Activated CD8-positive, alpha-beta T cell treated with anti-CD3 and anti-CD28 coated beads for 36 hours (primary cell): ENCODE results near the gene KIAA1755. TPM values are rescaled to one million over a fixed set of nuclear protein-coding genes. Genes with fewer than 3 reads are reported as not detected.

Experiments used
- ATAC-seq: fragments of 200-7000 bp; cut with Tn5 transposase; one replicate; pipeline ENCODE4 v1.10.0; 2021; ENCODE audit warnings: mild to moderate bottlenecking, moderate library complexity
- CTCF ChIA-PET: fragments of 350-600 bp; sonication (Branson Sonifier 250); formaldehyde crosslinking; loops from one replicate; lab custom pipeline; 2021; ENCODE audit warnings: antibody characterized with exemption; lab: Charles Lee
- POLR2A ChIA-PET: fragments of 350-600 bp; sonication (Branson Sonifier 250); formaldehyde crosslinking; loops from one replicate; lab custom pipeline; 2021; ENCODE audit warnings: antibody characterized with exemption; lab: Charles Lee
- DNase-seq: peaks from one replicate; pipeline ENCODE4 v3.0.0-alpha.2; 2020
- H3K27ac Mint-ChIP-seq: one replicate; pipeline ENCODE4 v1.8.0; 2021; ENCODE audit warnings: mild to moderate bottlenecking, mixed read lengths
- H3K27me3 Mint-ChIP-seq: one replicate; pipeline ENCODE4 v1.8.0; 2021; ENCODE audit warnings: mixed read lengths
- H3K36me3 Mint-ChIP-seq: one replicate; pipeline ENCODE4 v1.8.0; 2021; ENCODE audit warnings: low read depth, mixed read lengths
- H3K4me1 Mint-ChIP-seq: one replicate; pipeline ENCODE4 v1.8.0; 2021; ENCODE audit warnings: low read depth, mixed read lengths
- H3K4me3 Mint-ChIP-seq: one replicate; pipeline ENCODE4 v1.8.0; 2021; ENCODE audit warnings: mild to moderate bottlenecking, moderate library complexity, mixed read lengths
- H3K9me3 Mint-ChIP-seq: one replicate; pipeline ENCODE4 v1.8.0; 2021; ENCODE audit warnings: mixed read lengths
- intact Hi-C: fragments of 100-400 bp; cut with micrococcal nuclease; formaldehyde crosslinking; loops from one replicate; pipeline ENCODE4 v1.10.0; 2022
- total RNA-seq, 2 experiments: library from RNA; stranded (reverse); gene quantifications; one replicate each; pipeline ENCODE4 v1.2.3, GENCODE V29; 2021
- TF ChIP-seq, protein P1 (sequence below): fragments of 200-600 bp; IDR thresholded peaks from one replicate; pipeline ENCODE4 v1.8.0; 2022; ENCODE audit warnings: antibody characterized with exemption, mild to moderate bottlenecking

KIAA1755 gene
- total RNA-seq, 2 experiments from 2014 or later: not detected

DNA sequence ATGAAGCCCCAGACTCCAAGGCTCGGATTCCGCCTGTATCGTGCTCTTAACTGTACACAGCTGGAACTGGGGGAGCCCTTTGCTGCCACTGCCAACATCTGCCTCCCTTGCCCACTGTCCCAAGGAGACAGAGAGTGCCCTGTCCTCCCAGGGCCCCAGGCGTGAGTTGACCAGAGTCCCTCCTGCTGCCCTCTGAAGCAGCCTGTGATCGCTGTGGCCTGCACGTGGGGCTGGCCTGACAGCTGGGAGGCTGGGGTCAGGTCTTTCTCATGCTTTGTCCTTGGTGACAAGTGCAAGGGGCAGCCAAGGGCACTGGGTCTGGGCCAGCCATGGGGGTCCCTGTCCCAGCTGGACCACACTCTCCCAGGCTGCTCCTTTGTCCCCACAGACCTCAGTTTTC, 44.3 kb downstream of the KIAA1755 start:
- Mint-ChIP-seq H3K4me3 (no peak overlapping the region), H3K9me3 (no peaks in the 10 kb centered on the region), H3K36me3 (no peaks in the 10 kb centered on the region), H3K4me1 (no peaks in the 10 kb centered on the region), H3K27ac (no peak overlapping the region), H3K27me3 (no peaks in the 10 kb centered on the region)
- TF ChIP-seq, protein P1, sequence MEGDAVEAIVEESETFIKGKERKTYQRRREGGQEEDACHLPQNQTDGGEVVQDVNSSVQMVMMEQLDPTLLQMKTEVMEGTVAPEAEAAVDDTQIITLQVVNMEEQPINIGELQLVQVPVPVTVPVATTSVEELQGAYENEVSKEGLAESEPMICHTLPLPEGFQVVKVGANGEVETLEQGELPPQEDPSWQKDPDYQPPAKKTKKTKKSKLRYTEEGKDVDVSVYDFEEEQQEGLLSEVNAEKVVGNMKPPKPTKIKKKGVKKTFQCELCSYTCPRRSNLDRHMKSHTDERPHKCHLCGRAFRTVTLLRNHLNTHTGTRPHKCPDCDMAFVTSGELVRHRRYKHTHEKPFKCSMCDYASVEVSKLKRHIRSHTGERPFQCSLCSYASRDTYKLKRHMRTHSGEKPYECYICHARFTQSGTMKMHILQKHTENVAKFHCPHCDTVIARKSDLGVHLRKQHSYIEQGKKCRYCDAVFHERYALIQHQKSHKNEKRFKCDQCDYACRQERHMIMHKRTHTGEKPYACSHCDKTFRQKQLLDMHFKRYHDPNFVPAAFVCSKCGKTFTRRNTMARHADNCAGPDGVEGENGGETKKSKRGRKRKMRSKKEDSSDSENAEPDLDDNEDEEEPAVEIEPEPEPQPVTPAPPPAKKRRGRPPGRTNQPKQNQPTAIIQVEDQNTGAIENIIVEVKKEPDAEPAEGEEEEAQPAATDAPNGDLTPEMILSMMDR: no peak
- ChIA-PET CTCF (interaction anchor here (2.4 kb wide), 1 partner anchor 651 kb away, joined by 8 read pairs; no protein-coding TSS in a partner anchor), POLR2A (no interaction called here)
- intact Hi-C loops: no loop called here
- ATAC-seq: no peak
- no peak for DNase-seq

DNA sequence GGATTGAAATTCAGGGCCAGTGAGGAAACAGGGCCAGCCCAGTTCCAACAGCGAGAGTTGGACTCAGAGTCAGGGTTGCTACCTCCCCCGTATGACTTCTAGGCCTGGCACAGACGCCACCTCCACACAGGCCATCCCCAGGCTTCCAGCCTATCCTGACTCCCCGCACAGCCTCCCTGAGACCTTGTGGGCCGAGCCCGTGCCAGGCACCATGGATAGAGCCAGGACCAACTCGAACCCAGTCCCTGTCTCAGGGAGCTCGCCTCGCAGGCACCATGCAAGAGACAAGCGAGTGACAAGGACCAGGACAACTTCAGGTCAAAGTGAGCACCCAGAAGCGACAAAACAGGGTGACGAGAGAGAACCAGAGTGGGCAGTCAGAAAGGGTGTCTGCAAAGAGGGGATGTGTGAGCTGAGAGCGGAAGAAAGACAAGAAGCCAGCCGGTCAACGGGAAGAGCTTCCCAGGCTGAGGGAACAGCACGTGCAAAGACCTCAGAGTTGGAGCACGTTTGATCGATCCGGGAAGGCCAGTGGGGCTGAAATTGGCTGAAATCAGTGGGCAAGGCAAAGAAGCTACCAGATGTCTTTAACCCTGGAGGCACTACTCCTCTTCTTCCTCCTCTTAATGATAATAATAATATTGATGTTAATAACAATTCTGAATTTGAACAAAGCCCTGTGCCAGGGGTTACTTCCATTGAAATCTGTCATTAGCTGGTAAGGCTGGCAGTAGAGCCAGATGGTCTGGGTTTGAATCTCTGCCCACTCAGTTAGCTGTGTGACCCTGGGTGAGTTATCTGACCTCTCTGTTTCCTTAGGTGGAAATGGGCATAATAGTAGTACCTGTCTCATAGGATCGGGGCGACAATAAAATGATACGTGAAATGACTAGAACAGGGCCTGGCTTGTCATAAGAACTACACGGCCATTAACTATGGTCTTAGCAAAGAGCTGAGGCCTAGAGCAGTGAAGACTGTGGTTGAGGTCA, 45.0 kb downstream of the KIAA1755 start:
- no peaks in the 10 kb centered on the region for H3K9me3 Mint-ChIP-seq

GRCh38 chr20:38214256-38215193, 46.0 kb downstream of the KIAA1755 start:
- Mint-ChIP-seq H3K36me3 (no peaks in the 10 kb centered on the region), H3K27ac (no peak overlapping the region), H3K9me3 (no peaks in the 10 kb centered on the region), H3K27me3 (no peaks in the 10 kb centered on the region), H3K4me1 (no peaks in the 10 kb centered on the region), H3K4me3 (no peak overlapping the region)
- TF ChIP-seq, protein P1: no peak
- ATAC-seq (no peak), DNase-seq (no peak)
- ChIA-PET CTCF (interaction anchor here (0.9 to 2.4 kb wide), 3 partner anchors 11 to 649 kb away, joined by 3 to 8 read pairs (median 3); no protein-coding TSS in a partner anchor), POLR2A (interaction anchor here (0.7 kb wide), 2 partner anchors 19 to 665 kb away, joined by 3 read pairs; no protein-coding TSS in a partner anchor)
- intact Hi-C loops: no loop called here

More for the DNA sequence above, 45.0 kb downstream of the KIAA1755 start:
- no peak overlapping the region for H3K27ac Mint-ChIP-seq
- H3K27me3 Mint-ChIP-seq: no peaks in the 10 kb centered on the region
- no peak overlapping the region for H3K4me3 Mint-ChIP-seq
- ATAC-seq (no peak), DNase-seq (no peak)
- H3K36me3 Mint-ChIP-seq: no peaks in the 10 kb centered on the region
- POLR2A ChIA-PET: interaction anchor here (0.7 kb wide), 1 partner anchor 18 kb away, joined by 3 read pairs; no protein-coding TSS in a partner anchor
- TF ChIP-seq, protein P1: no peak
- intact Hi-C loops: no loop called here
- CTCF ChIA-PET: interaction anchor here (1.1 to 2.4 kb wide), 2 partner anchors 10 to 650 kb away, joined by 3 to 8 read pairs; no protein-coding TSS in a partner anchor
- H3K4me1 Mint-ChIP-seq: no peaks in the 10 kb centered on the region

DNA sequence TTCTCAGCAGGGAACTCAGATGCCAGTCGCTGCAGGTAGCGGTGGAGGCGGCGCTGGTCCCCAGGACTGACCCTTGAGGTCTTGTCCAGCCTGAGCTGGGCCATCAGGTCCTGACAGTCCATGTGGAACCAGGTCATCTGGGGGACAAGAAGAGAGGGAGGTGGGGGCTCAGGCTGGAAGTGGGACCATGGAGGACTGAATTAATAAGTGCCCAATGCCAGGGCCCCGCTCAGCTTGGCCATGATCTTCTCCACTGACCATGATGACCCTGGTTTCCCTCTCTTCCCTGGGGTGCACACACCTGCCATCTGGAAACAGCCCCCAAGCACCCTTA, 47.0 kb downstream of the KIAA1755 start:
- no peaks in the 10 kb centered on the region for H3K36me3 Mint-ChIP-seq
- CTCF ChIA-PET: interaction anchor here (4.1 kb wide), 1 partner anchor 8 kb away, joined by 23 read pairs; no protein-coding TSS in a partner anchor
- TF ChIP-seq, protein P1: no peak
- no peak overlapping the region for H3K4me3 Mint-ChIP-seq
- H3K4me1 Mint-ChIP-seq: no peaks in the 10 kb centered on the region
- H3K27me3 Mint-ChIP-seq: no peaks in the 10 kb centered on the region
- POLR2A ChIA-PET: interaction anchor here (1.1 kb wide), 1 partner anchor 12 kb away, joined by 4 read pairs; no protein-coding TSS in a partner anchor
- H3K9me3 Mint-ChIP-seq: no peaks in the 10 kb centered on the region
- intact Hi-C loops: no loop called here
- DNase-seq (no peak), ATAC-seq (no peak)
- H3K27ac Mint-ChIP-seq: no peak overlapping the region
